Activated CD4-positive, alpha-beta T cell treated with anti-CD3 and anti-CD28 coated beads, Interleukin-2, amount 50 U/mL, for 4 hours (primary cell): ENCODE measurements around the gene CDH4.
"Not testable (repeated sequence)": the region's sequence is repeated elsewhere in the genome, so short reads cannot be mapped to it uniquely, and the experiment has no call there.

ENCODE experiments used
- DNase-seq, 2 experiments: peaks; one replicate each; pipeline ENCODE4 v3.0.0-alpha.2; 2020

Gene CDH4

GRCh38 chr20:61932199-61932592 lies 680.1 kb downstream of the CDH4 start:
- DNase-seq = no peak

- DNase-seq = no peak
Measured at GRCh38 chr20:61932711-61933480, 680.8 kb downstream of the CDH4 start.

- DNase-seq = no peak
Measured at GRCh38 chr20:61933481-61933950, 681.5 kb downstream of the CDH4 start.

- no peak for DNase-seq
Measured at GRCh38 chr20:61933951-61934715, 682.1 kb downstream of the CDH4 start.

- no peak for DNase-seq
Measured at GRCh38 chr20:61934716-61935530, 682.9 kb downstream of the CDH4 start.

- DNase-seq = no peak
Measured at GRCh38 chr20:61935926-61936700, 684.1 kb downstream of the CDH4 start.

- DNase-seq = no peak
Measured at GRCh38 chr20:61936701-61937131, 684.7 kb downstream of the CDH4 start.

GRCh38 chr20:61937146-61937962 lies 685.3 kb downstream of the CDH4 start:
- no peak for DNase-seq

- DNase-seq = no peak
Measured at GRCh38 chr20:61937963-61938838, 686.1 kb downstream of the CDH4 start.

- no peak for DNase-seq
Measured at GRCh38 chr20:61938839-61939690, 687.0 kb downstream of the CDH4 start.

GRCh38 chr20:61939691-61940360 lies 687.8 kb downstream of the CDH4 start:
- no peak for DNase-seq

GRCh38 chr20:61940491-61940890 lies 688.4 kb downstream of the CDH4 start:
- DNase-seq = no peak

GRCh38 chr20:61940976-61941720 lies 689.1 kb downstream of the CDH4 start:
- no peak for DNase-seq

GRCh38 chr20:61941721-61942405 lies 689.8 kb downstream of the CDH4 start:
- DNase-seq = no peak

GRCh38 chr20:61942526-61942925 lies 690.5 kb downstream of the CDH4 start:
- no peak for DNase-seq

- DNase-seq = not testable (repeated sequence)
Measured at GRCh38 chr20:61944967-61945366, 692.9 kb downstream of the CDH4 start.

GRCh38 chr20:61945495-61945894 lies 693.4 kb downstream of the CDH4 start:
- DNase-seq = not testable (repeated sequence)
